H1 (cell line): ENCODE measurements around the gene SYNDIG1. TPM values are rescaled to one million over a fixed set of nuclear protein-coding genes. Genes with fewer than 3 reads are reported as not detected.

Source experiments
- CTCF ChIA-PET: fragments of 300-600 bp; sonication (Branson Sonifier 250); formaldehyde crosslinking; loops from one replicate; lab custom pipeline; 2021; ENCODE audit not compliant: partially characterized antibody; lab: Charles Lee
- POLR2A ChIA-PET: fragments of 300-600 bp; sonication (Branson Sonifier 250); formaldehyde crosslinking; loops from one replicate; lab custom pipeline; 2021; ENCODE audit warnings: inconsistent platforms; ENCODE audit not compliant: partially characterized antibody; lab: Charles Lee
- DNase-seq, 2 experiments: peaks; one replicate each; pipeline versions ENCODE4 v3.0.0 to v3.0.0-alpha.2; 2010 to 2022; ENCODE audit warnings: low spot score in 2 of 2, low read depth in 1 of 2, mixed read lengths in 1 of 2
- FAIRE-seq: peaks from 2 replicates; lab custom pipeline; 2011; peaks lifted over from hg19 to GRCh38; lab: Jason Lieb, UNC
- H2AFZ ChIP-seq: 2 replicates; pipeline ENCODE4 v1.8.1; 2012; ENCODE audit warnings: low read length, inconsistent platforms
- H2AK5ac ChIP-seq: 2 replicates; pipeline ENCODE4 v1.6.1; 2013; ENCODE audit warnings: low read depth, low read length
- H2BK120ac ChIP-seq: replicated peaks from 2 replicates; pipeline ENCODE3; 2013; ENCODE audit warnings: low read depth, low read length, inconsistent platforms
- H2BK12ac ChIP-seq: 2 replicates; pipeline ENCODE4 v1.6.1; 2013; ENCODE audit warnings: low read depth, low read length
- H2BK15ac ChIP-seq: 2 replicates; pipeline ENCODE4 v1.6.1; 2013; ENCODE audit warnings: low read length
- H2BK20ac ChIP-seq: 2 replicates; pipeline ENCODE4 v1.6.1; 2013; ENCODE audit warnings: low read length
- H2BK5ac ChIP-seq: 2 replicates; pipeline ENCODE4 v1.6.1; 2013; ENCODE audit warnings: low read depth, low read length
- H3K14ac ChIP-seq: 2 replicates; pipeline ENCODE4 v1.6.1; 2013; ENCODE audit warnings: inconsistent platforms; ENCODE audit not compliant: insufficient read length
- H3K18ac ChIP-seq: 2 replicates; pipeline ENCODE4 v1.6.1; 2013; ENCODE audit warnings: low read length; ENCODE audit errors: extremely low read depth
- H3K23ac ChIP-seq: 2 replicates; pipeline ENCODE4 v1.6.1; 2013; ENCODE audit warnings: inconsistent platforms; ENCODE audit not compliant: insufficient read length
- H3K23me2 ChIP-seq: 2 replicates; pipeline ENCODE4 v1.6.1; 2013; ENCODE audit warnings: low read depth, low read length
- H3K27ac ChIP-seq: 2 replicates; pipeline ENCODE4 v1.6.1; 2011; ENCODE audit warnings: low read depth, low read length, inconsistent platforms
- H3K27me3 ChIP-seq, 4 experiments: replicated peaks in 1 of 4; 1 replicate in 1 of 4; 2 replicates in 3 of 4; pipeline versions ENCODE4 v1.6.1 to v1.8.1; 2011 to 2013; ENCODE audit warnings: low read length in 3 of 4, mild to moderate bottlenecking in 3 of 4, inconsistent platforms in 2 of 4, mixed read lengths in 2 of 4, moderate library complexity in 1 of 4; ENCODE audit not compliant: control insufficient read depth in 3 of 4, insufficient read depth in 3 of 4; ENCODE audit errors: extremely low read depth in 1 of 4
- H3K36me3 ChIP-seq, 4 experiments: 2 replicates each; pipeline versions ENCODE4 v1.6.1 to v1.8.1; 2011 to 2013; ENCODE audit warnings: mild to moderate bottlenecking in 4 of 4, low read length in 3 of 4, moderate library complexity in 2 of 4, control low read depth in 1 of 4, inconsistent platforms in 1 of 4; ENCODE audit not compliant: insufficient read depth in 4 of 4, control insufficient read depth in 2 of 4
- H3K4ac ChIP-seq: replicated peaks from 2 replicates; pipeline ENCODE3; 2013; ENCODE audit warnings: low read length, low read depth, mixed read lengths, inconsistent platforms; ENCODE audit not compliant: insufficient read length
- H3K4me1 ChIP-seq, 4 experiments: replicated peaks in 1 of 4; 1 replicate in 1 of 4; 2 replicates in 3 of 4; pipeline versions ENCODE4 v1.6.1 to v1.8.1; 2011 to 2013; ENCODE audit warnings: low read length in 3 of 4, inconsistent platforms in 2 of 4, mixed read lengths in 1 of 4; ENCODE audit not compliant: insufficient read depth in 4 of 4, control insufficient read depth in 3 of 4
- H3K4me2 ChIP-seq, 2 experiments: 2 replicates each; pipeline versions ENCODE4 v1.6.1 to v1.8.1; 2011 to 2013; ENCODE audit warnings: low read depth in 2 of 2, low read length in 2 of 2, control low read depth in 1 of 2, inconsistent platforms in 1 of 2, mild to moderate bottlenecking in 1 of 2; ENCODE audit not compliant: insufficient read depth in 1 of 2
- H3K4me3 ChIP-seq, 4 experiments: fragments of 200-600, 300-600 bp in 1 of 4; sonication (generic), shearing (Covaris generic), sonication (Bioruptor Twin) in 1 of 4; 2 replicates each; pipeline versions ENCODE4 v1.5.1 to v1.8.1; 2011 to 2016; ENCODE audit warnings: low read length in 4 of 4, low read depth in 3 of 4, control low read depth in 2 of 4, inconsistent platforms in 2 of 4, mild to moderate bottlenecking in 2 of 4, mixed read lengths in 1 of 4, moderate library complexity in 1 of 4; ENCODE audit not compliant: insufficient read depth in 2 of 4; ENCODE audit errors: extremely low read depth in 1 of 4
- H3K56ac ChIP-seq: replicated peaks from 2 replicates; pipeline ENCODE3; 2013; ENCODE audit warnings: low read depth, mild to moderate bottlenecking, mixed read lengths, low read length, inconsistent platforms; ENCODE audit not compliant: insufficient read length
- H3K79me1 ChIP-seq: 2 replicates; pipeline ENCODE4 v1.6.1; 2013; ENCODE audit warnings: low read depth, low read length, control low read depth
- H3K79me2 ChIP-seq, 2 experiments: 2 replicates each; pipeline versions ENCODE4 v1.6.1 to v1.8.1; 2012 to 2013; ENCODE audit warnings: low read length in 2 of 2, mild to moderate bottlenecking in 2 of 2, inconsistent platforms in 1 of 2; ENCODE audit not compliant: insufficient read depth in 2 of 2, control insufficient read depth in 1 of 2
- H3K9ac ChIP-seq, 4 experiments: replicated peaks in 1 of 4; 1 replicate in 1 of 4; 2 replicates in 3 of 4; pipeline versions ENCODE4 v1.6.1 to v1.8.1; 2011 to 2013; ENCODE audit warnings: low read depth in 3 of 4, low read length in 3 of 4, control low read depth in 2 of 4, mild to moderate bottlenecking in 2 of 4, moderate library complexity in 2 of 4, inconsistent platforms in 1 of 4; ENCODE audit errors: extremely low read depth in 1 of 4
- H3K9me3 ChIP-seq, 2 experiments: 2 replicates each; pipeline versions ENCODE4 v1.6.1 to v1.8.1; 2012 to 2013; ENCODE audit warnings: mild to moderate bottlenecking in 2 of 2, moderate library complexity in 2 of 2, control low read depth in 1 of 2, inconsistent platforms in 1 of 2, low read depth in 1 of 2, low read length in 1 of 2, mixed read lengths in 1 of 2; ENCODE audit not compliant: insufficient read depth in 2 of 2
- H4K20me1 ChIP-seq, 2 experiments: replicated peaks in 1 of 2; 2 replicates each; pipeline versions ENCODE3 to v1.8.1; 2011 to 2013; ENCODE audit warnings: inconsistent platforms in 2 of 2, low read length in 2 of 2, mild to moderate bottlenecking in 1 of 2; ENCODE audit not compliant: insufficient read depth in 2 of 2, control insufficient read depth in 1 of 2
- H4K5ac ChIP-seq: 2 replicates; pipeline ENCODE4 v1.6.1; 2013; ENCODE audit warnings: low read length, low read depth, mixed read lengths, inconsistent platforms; ENCODE audit not compliant: insufficient read length
- H4K8ac ChIP-seq: 2 replicates; pipeline ENCODE4 v1.8.0; 2013; ENCODE audit warnings: mild to moderate bottlenecking, moderate library complexity, low read length, inconsistent platforms; ENCODE audit not compliant: insufficient read depth; ENCODE audit errors: extremely low read depth
- H4K91ac ChIP-seq: replicated peaks from 2 replicates; pipeline ENCODE3; 2013; ENCODE audit warnings: low read length, mixed read lengths, inconsistent platforms; ENCODE audit not compliant: insufficient read length
- CBX8 ChIP-seq: fragments of 300-800, 300-1000 bp; sonication (generic); IDR thresholded peaks from 2 replicates; pipeline ENCODE4 v1.7.1; 2016; ENCODE audit warnings: low read depth, low read length, borderline replicate concordance
- CHD1 ChIP-seq: IDR thresholded peaks from 2 replicates; pipeline ENCODE4 v1.6.1; 2012; ENCODE audit warnings: low read depth, low read length, improper control_type of control experiment
- KDM4A ChIP-seq: IDR thresholded peaks from one replicate; pipeline ENCODE4 v1.7.1; 2012; ENCODE audit warnings: low read depth, mild to moderate bottlenecking, moderate library complexity, low read length, inconsistent platforms; ENCODE audit not compliant: severe bottlenecking
- KDM5A ChIP-seq: fragments of 200-600 bp; IDR thresholded peaks from 2 replicates; pipeline ENCODE4 v1.7.1; 2012; ENCODE audit warnings: mild to moderate bottlenecking, low read length, inconsistent platforms, mixed read lengths
- RAD21 ChIP-seq, 2 experiments: IDR thresholded peaks in 1 of 2; conservative IDR thresholded peaks in 1 of 2; 2 replicates each; pipeline ENCODE4 v1.6.1; 2011; ENCODE audit warnings: low read depth in 2 of 2, low read length in 2 of 2, improper control_type of control experiment in 1 of 2, inconsistent platforms in 1 of 2, mild to moderate bottlenecking in 1 of 2, moderate library complexity in 1 of 2
- TAF1 ChIP-seq: IDR thresholded peaks from 2 replicates; pipeline ENCODE4 v1.6.1; 2011; ENCODE audit warnings: mild to moderate bottlenecking, low read depth, low read length
- WGBS, 2 experiments: shearing (Covaris generic) in 1 of 2; methylation state at CpG; one replicate each; pipeline versions ENCODE4 v1.1.6 to v1.1.7; 2013 to 2015; ENCODE audit warnings: low lambda C conversion rate in 2 of 2, mixed read lengths in 2 of 2, inconsistent platforms in 1 of 2, low coverage in 1 of 2, missing lambda C conversion rate in 1 of 2; ENCODE audit not compliant: insufficient replicate concordance in 2 of 2, insufficient coverage in 1 of 2, insufficient read length in 1 of 2; ENCODE audit errors: extremely low coverage in 1 of 2, missing lambda C conversion rate in 1 of 2; 5-methylcytosine and 5-hydroxymethylcytosine counted together
- polyA plus RNA-seq, 7 experiments: library from polyadenylated mRNA; depleted of rRNA in 3 of 7; stranded (reverse) in 5 of 7; unstranded in 2 of 7; fragments of >200 nt in 5 of 7; fragments of 200-250 nt in 2 of 7; gene quantifications; 1 replicate in 5 of 7; 2 replicates in 1 of 7; 4 replicates in 1 of 7; pipeline versions ENCODE4 v1.2.1 to v1.2.3, GENCODE V29; 2011 to 2013; ENCODE audit warnings: missing spikeins in 2 of 7, mixed read lengths in 2 of 7
- total RNA-seq: library from RNA; stranded (reverse); fragmentation: NEBNext Ultra II Directional; extraction: Animal tissue kit (Norgen Biotek cat#: 25700); gene quantifications from 2 replicates; pipeline ENCODE4 v1.2.1, GENCODE V29; 2021

SYNDIG1 gene
- total and polyA plus RNA-seq, 2 of the 8 experiments (the other 6 are each of a cell fraction or from before 2014, with no cell fraction given), result 6.5 to 7.8 TPM

DNA sequence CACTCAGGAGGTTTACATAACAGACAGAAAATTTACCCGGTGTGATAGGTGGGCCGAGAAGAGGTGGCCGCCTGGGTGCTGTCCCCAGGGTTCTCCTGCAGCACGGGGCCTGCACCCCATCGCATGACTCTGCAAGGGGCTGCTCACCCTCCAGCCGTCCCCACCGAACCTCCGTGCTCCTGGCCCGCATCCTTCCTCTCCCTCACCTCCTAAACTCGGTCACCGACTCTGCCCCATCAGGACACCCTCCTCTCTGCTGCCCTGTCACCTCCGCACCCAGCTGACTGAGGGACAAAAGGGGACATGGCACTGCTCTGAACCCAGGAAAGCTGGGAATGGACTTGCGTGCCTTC lies 147.6 kb downstream of the SYNDIG1 start:
- H3K27me3 ChIP-seq, result no peaks in the 10 kb centered on the region
- H2BK120ac ChIP-seq, result no peak overlapping the region
- no peak overlapping the region for H3K14ac ChIP-seq
- H3K4ac ChIP-seq, result no peak overlapping the region
- no peak overlapping the region for H3K23ac ChIP-seq
- H3K23me2 ChIP-seq, result no peaks in the 10 kb centered on the region
- no peak overlapping the region for H2AK5ac ChIP-seq
- H2BK5ac ChIP-seq, result 0 out of 2 replicates have a peak overlapping the region, but pooled peaks have one; percentile 38
- no peak overlapping the region for H3K56ac ChIP-seq
- H2BK15ac ChIP-seq, result no peak overlapping the region
- H2BK20ac ChIP-seq, result 0 out of 2 replicates have a peak overlapping the region, but pooled peaks have one; percentile 65
- no peak overlapping the region for H3K9ac ChIP-seq
- no peaks in the 10 kb centered on the region for H4K20me1 ChIP-seq
- H2BK12ac ChIP-seq, result no peak overlapping the region
- H4K8ac ChIP-seq, result no peak overlapping the region; the same call in 1 of the 2 replicates
- no peak overlapping the region for H4K91ac ChIP-seq
- no peak overlapping the region for H3K27ac ChIP-seq
- TF ChIP-seq RAD21 (IDR thresholded peaks at IDR 0.05 in 1 of 2, conservative IDR thresholded peaks at IDR 0.05 in 1 of 2; ENCODE audit: low read depth in 2 of 2, low read length in 2 of 2) (no peak), KDM5A (no peak), CBX8 (no peak), TAF1 (no peak), CHD1 (no peak), KDM4A (no peak)
- H3K79me1 ChIP-seq, result no peaks in the 10 kb centered on the region
- no peak for FAIRE-seq
- no peak overlapping the region for H3K4me2 ChIP-seq
- no peaks in the 10 kb centered on the region for H3K79me2 ChIP-seq
- no peaks in the 10 kb centered on the region for H3K36me3 ChIP-seq
- no peak overlapping the region for H3K4me3 ChIP-seq
- 93% methylated on average over 10 of the region's 13 CpGs; no CpG with 5 or more reads in 1 of the 2 experiments for WGBS, 2 experiments
- ChIA-PET CTCF (interaction anchor here (0.9 to 2.1 kb wide), 4 partner anchors 14 to 58 kb away, joined by 3 to 6 read pairs (median 4); no protein-coding TSS in a partner anchor), POLR2A (no interaction called here)
- no peaks in the 10 kb centered on the region for H3K9me3 ChIP-seq
- H3K18ac ChIP-seq, result no peak overlapping the region
- no peak overlapping the region for H4K5ac ChIP-seq
- H2AFZ ChIP-seq, result no peak overlapping the region
- H3K4me1 ChIP-seq, result peaks cover 0 to 5% (median 1%) of the 10 kb centered on the region in 4 experiments; a peak in 3 of 7 replicates
- no peak for DNase-seq
